ENCODE results near the gene DYNLT4. TPM values are rescaled to one million over a fixed set of nuclear protein-coding genes. Genes with fewer than 3 reads are reported as not detected.

The DYNLT4 gene
- total and polyA plus RNA-seq, 2 of the 8 experiments (the other 6 are each of a cell fraction or from before 2014, with no cell fraction given), result 0.29 TPM; not detected in 1

GRCh38 chr1:44786138-44786840, 20.9 kb downstream of the DYNLT4 start (continued):
- TF ChIP-seq, protein P1, sequence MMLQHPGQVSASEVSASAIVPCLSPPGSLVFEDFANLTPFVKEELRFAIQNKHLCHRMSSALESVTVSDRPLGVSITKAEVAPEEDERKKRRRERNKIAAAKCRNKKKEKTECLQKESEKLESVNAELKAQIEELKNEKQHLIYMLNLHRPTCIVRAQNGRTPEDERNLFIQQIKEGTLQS (IDR thresholded peaks at IDR 0.05; ENCODE audit: insufficient read depth, low read depth, low read length), result no peak
- TF ChIP-seq GABPA (IDR thresholded peaks at IDR 0.05; ENCODE audit: borderline replicate concordance, insufficient read depth, low read length), result 0 out of 2 replicates have a peak, but pooled peaks have one; percentile 52
- no peak for TF ChIP-seq USF2 (IDR thresholded peaks at IDR 0.05; ENCODE audit: low read length)
- TF ChIP-seq SP1 (IDR thresholded peaks at IDR 0.05; ENCODE audit: low read depth, low read length), result no peak
- TF ChIP-seq EP300 (IDR thresholded peaks at IDR 0.05; ENCODE audit: borderline replicate concordance in 1 of 2, low read depth in 2 of 2, low read length in 2 of 2), result peak in 1 of 2 experiments; percentile 98; a peak in 1 of 3 replicates
- peak; percentile 60; the same call in 1 of the 2 replicates for TF ChIP-seq PHF8 (conservative IDR thresholded peaks at IDR 0.05; ENCODE audit: low read depth, low read length)
- peak in 1 of 2 experiments; percentile 60; a peak in 1 of 4 replicates for TF ChIP-seq SIN3A (conservative IDR thresholded peaks at IDR 0.05 in 1 of 2, IDR thresholded peaks at IDR 0.05 in 1 of 2; ENCODE audit: low read depth in 1 of 2, low read length in 2 of 2)
- TF ChIP-seq ASH2L (IDR thresholded peaks at IDR 0.05; ENCODE audit: low read length), result peak; percentile 61
- peak; percentile 24; the same call in 1 of the 2 replicates for TF ChIP-seq KDM1A (IDR thresholded peaks at IDR 0.05; ENCODE audit: borderline replicate concordance, low read length)
- peak; percentile 26 to 65; a peak in 1 of 4 replicates for TF ChIP-seq HDAC2 (IDR thresholded peaks at IDR 0.05; ENCODE audit: borderline replicate concordance in 1 of 2, low read depth in 2 of 2, low read length in 2 of 2)
- TF ChIP-seq BACH1 (IDR thresholded peaks at IDR 0.05; ENCODE audit: low read length), result peak; percentile 74
- TF ChIP-seq BRCA1 (IDR thresholded peaks at IDR 0.05; ENCODE audit: low read depth, low read length), result no peak
- TF ChIP-seq RFX5 (IDR thresholded peaks at IDR 0.05; ENCODE audit: borderline replicate concordance, low read depth, low read length), result peak; percentile 22; the same call in 1 of the 2 replicates
- TF ChIP-seq CHD1 (IDR thresholded peaks at IDR 0.05; ENCODE audit: low read depth, low read length), result no peak
- TF ChIP-seq TEAD4 (IDR thresholded peaks at IDR 0.05; ENCODE audit: low read depth, low read length), result 0 out of 2 replicates have a peak, but pooled peaks have one; percentile 16
- TF ChIP-seq ZNF274 (IDR thresholded peaks at IDR 0.05; ENCODE audit: borderline replicate concordance, extremely low read depth, low read length), result no peak
- no peak for TF ChIP-seq CHD2 (IDR thresholded peaks at IDR 0.05; ENCODE audit: low read length)
- no peak for TF ChIP-seq RXRA (IDR thresholded peaks at IDR 0.05; ENCODE audit: insufficient read depth, low read depth, low read length)
- peak; percentile 35 for TF ChIP-seq CREB1 (IDR thresholded peaks at IDR 0.05)
